Endothelial cell of umbilical vein (primary cell): ENCODE data around the gene GNAQ. TPM values are rescaled to one million over a fixed set of nuclear protein-coding genes. Genes with fewer than 3 reads are reported as not detected.
"Not testable (repeated sequence)": the region's sequence is repeated elsewhere in the genome, so short reads cannot be mapped to it uniquely, and the experiment has no call there.

Experiments used
- BruUV-seq: library from RNA; stranded (reverse); fragments of 400-500 nt; replicated peaks from 2 replicates; lab custom pipeline; 2021; lab: Mats Ljungman, UMichigan
- CTCF ChIA-PET: fragments of 300-600, 350-600 bp; sonication (Branson Sonifier 250); formaldehyde crosslinking; loops from one replicate; lab custom pipeline; 2021; ENCODE audit warnings: antibody characterized with exemption, inconsistent platforms; lab: Charles Lee
- POLR2A ChIA-PET: fragments of 300-600, 350-600 bp; sonication (Branson Sonifier 250); formaldehyde crosslinking; loops from one replicate; lab custom pipeline; 2021; ENCODE audit warnings: antibody characterized with exemption, inconsistent platforms; lab: Charles Lee
- DNase-seq: peaks from one replicate; pipeline ENCODE4 v3.0.0-alpha.2; 2011; ENCODE audit warnings: low read depth, low spot score
- FAIRE-seq: peaks from 2 replicates; lab custom pipeline; 2011; peaks lifted over from hg19 to GRCh38; lab: Jason Lieb, UNC
- H2AFZ ChIP-seq: 2 replicates; pipeline ENCODE4 v1.6.0; 2012; ENCODE audit warnings: low read depth, low read length, control low read depth, inconsistent platforms
- H3K27ac ChIP-seq: 2 replicates; pipeline ENCODE4 v1.5.1; 2011; ENCODE audit warnings: low read depth, mild to moderate bottlenecking, control low read depth, low read length, moderate library complexity; ENCODE audit not compliant: insufficient read depth
- H3K27me3 ChIP-seq, 2 experiments: 2 replicates each; pipeline versions ENCODE4 v1.6.0 to v1.6.1; 2011; ENCODE audit warnings: low read length in 2 of 2, mixed read lengths in 1 of 2; ENCODE audit not compliant: control insufficient read depth in 2 of 2, insufficient read depth in 2 of 2
- H3K36me3 ChIP-seq, 2 experiments: 2 replicates in 1 of 2; 3 replicates in 1 of 2; pipeline ENCODE4 v1.5.1; 2011; ENCODE audit warnings: low read length in 2 of 2, mild to moderate bottlenecking in 1 of 2, moderate library complexity in 1 of 2; ENCODE audit not compliant: control insufficient read depth in 2 of 2, insufficient read depth in 2 of 2; ENCODE audit errors: extremely low read depth in 1 of 2
- H3K4me1 ChIP-seq: 3 replicates; pipeline ENCODE4 v1.5.1; 2011; ENCODE audit warnings: mild to moderate bottlenecking, low read length; ENCODE audit not compliant: control insufficient read depth, insufficient read depth; ENCODE audit errors: extremely low read depth
- H3K4me2 ChIP-seq: 2 replicates; pipeline ENCODE4 v1.6.1; 2011; ENCODE audit warnings: low read length, control low read depth, mixed read lengths; ENCODE audit not compliant: insufficient read depth
- H3K4me3 ChIP-seq, 3 experiments: fragments of 200-600 bp in 1 of 3; sonication (generic), shearing (Covaris generic) in 1 of 3; replicated peaks in 1 of 3; 2 replicates each; pipeline ENCODE4 v1.5.1; 2011 to 2016; ENCODE audit warnings: control low read depth in 3 of 3, low read length in 3 of 3, mild to moderate bottlenecking in 2 of 3, inconsistent platforms in 1 of 3, low read depth in 1 of 3, moderate library complexity in 1 of 3; ENCODE audit not compliant: insufficient read depth in 1 of 3
- H3K79me2 ChIP-seq: 2 replicates; pipeline ENCODE4 v1.6.0; 2012; ENCODE audit warnings: low read length, inconsistent platforms; ENCODE audit not compliant: control insufficient read depth, insufficient read depth
- H3K9ac ChIP-seq: replicated peaks from 2 replicates; pipeline ENCODE3; 2011; ENCODE audit warnings: low read length, control low read depth; ENCODE audit not compliant: insufficient read depth; ENCODE audit errors: extremely low read depth
- H3K9me1 ChIP-seq: replicated peaks from 3 replicates; pipeline ENCODE4 v1.6.0; 2011; ENCODE audit warnings: mild to moderate bottlenecking, low read length; ENCODE audit not compliant: control insufficient read depth, insufficient read depth; ENCODE audit errors: extremely low read depth
- H3K9me3 ChIP-seq: replicated peaks from 2 replicates; pipeline ENCODE4 v1.5.1; 2012; ENCODE audit warnings: low read length, inconsistent platforms; ENCODE audit not compliant: control insufficient read depth, insufficient read depth
- H4K20me1 ChIP-seq: replicated peaks from 2 replicates; pipeline ENCODE3; 2011; ENCODE audit warnings: mild to moderate bottlenecking, low read length; ENCODE audit not compliant: control insufficient read depth, insufficient read depth; ENCODE audit errors: extremely low read depth
- CTCF ChIP-seq, 2 donors: IDR thresholded peaks; 1 replicate in 1 of 2; 2 replicates in 1 of 2; pipeline ENCODE4 v1.5.1; 2011; ENCODE audit warnings: low read length in 2 of 2, mild to moderate bottlenecking in 2 of 2, moderate library complexity in 2 of 2, control low read depth in 1 of 2, inconsistent platforms in 1 of 2, low read depth in 1 of 2; ENCODE audit not compliant: insufficient read depth in 1 of 2; ENCODE audit errors: extremely low read depth in 1 of 2
- EZH2 ChIP-seq: IDR thresholded peaks from 2 replicates; pipeline ENCODE4 v1.6.1; 2012; ENCODE audit warnings: borderline replicate concordance, low read depth, mild to moderate bottlenecking, moderate library complexity, low read length, inconsistent platforms; ENCODE audit not compliant: severe bottlenecking
- FOS ChIP-seq: IDR thresholded peaks from 2 replicates; pipeline ENCODE4 v1.6.1; 2011; ENCODE audit warnings: mild to moderate bottlenecking, low read length, moderate library complexity, borderline replicate concordance; ENCODE audit not compliant: insufficient read depth
- GATA2 ChIP-seq: IDR thresholded peaks from 2 replicates; pipeline ENCODE4 v1.7.0; 2011; ENCODE audit warnings: low read depth, mild to moderate bottlenecking, moderate library complexity, mixed read lengths, low read length; ENCODE audit not compliant: insufficient read length, insufficient read depth
- JUN ChIP-seq: IDR thresholded peaks from 2 replicates; pipeline ENCODE4 v1.6.1; 2011; ENCODE audit warnings: borderline replicate concordance, low read depth; ENCODE audit not compliant: insufficient read length, insufficient read depth
- POLR2A ChIP-seq: IDR thresholded peaks from 2 replicates; pipeline ENCODE4 v1.6.1; 2012; ENCODE audit warnings: low read depth, mild to moderate bottlenecking, control low read depth, low read length
- POLR2AphosphoS5 ChIP-seq: IDR thresholded peaks from 2 replicates; pipeline ENCODE4 v1.6.1; 2012; ENCODE audit warnings: low read depth, mild to moderate bottlenecking, control low read depth, low read length, moderate library complexity; ENCODE audit not compliant: insufficient read depth
- dilution Hi-C: fragments of 300-500 bp; cut with MboI; formaldehyde crosslinking; loops from one replicate; pipeline ENCODE4 v1.15.0; 2019; ENCODE audit warnings: low sequenced_read_pairs; ENCODE audit not compliant: extremely low pct_ligation_motif_present
- intact Hi-C: fragments of 100-400 bp; cut with micrococcal nuclease; formaldehyde crosslinking; loops from one replicate; pipeline ENCODE4 v1.10.0; 2022
- polyA plus RNA-seq, 4 experiments: library from polyadenylated mRNA; depleted of rRNA in 3 of 4; stranded (reverse) in 3 of 4; unstranded in 1 of 4; fragments of >200 nt; gene quantifications; 2 replicates each; pipeline versions ENCODE4 v1.2.1 to v1.2.3, GENCODE V29; 2011 to 2012; ENCODE audit warnings: missing spikeins in 1 of 4
- total RNA-seq: library from RNA; stranded (reverse); gene quantifications from 2 replicates; pipeline ENCODE4 v1.2.3, GENCODE V29; 2021

The GNAQ gene
- total and polyA plus RNA-seq, 2 donors (not counting 3 experiments of a cell fraction or from before 2014, with no cell fraction given) = 26.1 to 67.3 TPM

- H3K27ac ChIP-seq, H4K20me1 ChIP-seq, H3K9me3 ChIP-seq, POLR2A ChIA-PET, H3K36me3 ChIP-seq, FAIRE-seq, H2AFZ ChIP-seq, BruUV-seq, H3K9me1 ChIP-seq, H3K4me3 ChIP-seq, H3K4me2 ChIP-seq, DNase-seq, H3K79me2 ChIP-seq, intact Hi-C loops, H3K4me1 ChIP-seq, CTCF ChIA-PET, H3K9ac ChIP-seq, dilution Hi-C loops, H3K27me3 ChIP-seq: not testable (repeated sequence)
These were observed 270.7 kb downstream of the GNAQ start for GRCh38 chr9:77760919-77761318.

DNA sequence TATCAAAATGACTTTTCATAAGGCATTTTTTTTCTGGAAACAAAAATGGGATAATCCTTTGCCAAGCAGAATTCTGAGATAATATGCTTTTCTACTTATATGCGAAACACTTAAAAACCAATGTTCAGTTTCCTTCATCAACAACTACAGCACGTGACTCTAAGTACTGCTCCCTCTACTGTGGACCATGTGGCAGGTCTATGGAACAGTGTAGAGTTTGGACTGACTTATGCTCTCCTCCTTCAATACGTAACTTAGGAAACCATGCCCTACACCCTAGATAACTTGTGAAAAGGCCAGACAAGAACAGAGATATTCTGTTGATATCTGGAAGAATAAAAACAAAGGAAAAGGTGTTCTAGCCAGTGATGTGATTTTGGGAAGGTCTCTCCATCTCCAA, 272.2 kb downstream of the GNAQ start:
- no peaks in the 10 kb centered on the region for H3K79me2 ChIP-seq
- no peaks in the 10 kb centered on the region for H3K27me3 ChIP-seq
- H3K9ac ChIP-seq = no peak overlapping the region
- no peaks in the 10 kb centered on the region for H3K36me3 ChIP-seq
- ChIA-PET CTCF (no interaction called here), POLR2A (no interaction called here)
- DNase-seq (no peak), FAIRE-seq (no peak)
- TF ChIP-seq POLR2A (no peak), CTCF (IDR thresholded peaks at IDR 0.05; ENCODE audit: extremely low read depth in 1 of 2, insufficient read depth in 1 of 2, low read depth in 1 of 2, low read length in 2 of 2) (no peak), EZH2 (no peak), GATA2 (no peak), JUN (no peak), FOS (no peak), POLR2AphosphoS5 (no peak)
- H3K27ac ChIP-seq = no peak overlapping the region
- no peaks in the 10 kb centered on the region for H3K9me3 ChIP-seq
- H3K4me3 ChIP-seq = no peak overlapping the region
- dilution Hi-C loops = no loop called here
- intact Hi-C loops = no loop called here
- no peaks in the 10 kb centered on the region for H3K4me1 ChIP-seq
- no peak overlapping the region for H2AFZ ChIP-seq
- H3K4me2 ChIP-seq = no peak overlapping the region
- no TSS peak for BruUV-seq
- H3K9me1 ChIP-seq = no peaks in the 10 kb centered on the region
- H4K20me1 ChIP-seq = no peaks in the 10 kb centered on the region
